Stimulated activated CD4-positive, alpha-beta T cell treated with anti-CD3 and anti-CD28 coated beads, Interleukin-12 subunit alpha, Interleukin-12 subunit beta, amount 100 ng/mL, for 24 hours (primary cell): ENCODE results near the gene BAAT.
"Not testable (repeated sequence)": the region's sequence is repeated elsewhere in the genome, so short reads cannot be mapped to it uniquely, and the experiment has no call there.

Experiments
- DNase-seq, 2 experiments: peaks; one replicate each; pipeline ENCODE4 v3.0.0-alpha.2; 2020; ENCODE audit warnings: low read depth in 2 of 2

Gene BAAT

GRCh38 chr9:101384873-101385536 lies at the start of gene BAAT:
Gene BAAT (minus strand): TSS chr9:101385006. CDS start chr9:101371404, 13,602 bp downstream.
- DNase-seq: not testable (repeated sequence)

GRCh38 chr9:101433229-101433628 lies 48.4 kb upstream of the BAAT start:
- DNase-seq: no peak

- DNase-seq: no peak
Observed at GRCh38 chr9:101432740-101433139, 47.9 kb upstream of the BAAT start.

GRCh38 chr9:101432171-101432570 lies 47.4 kb upstream of the BAAT start:
- DNase-seq: no peak

- DNase-seq: no peak
Observed at GRCh38 chr9:101429736-101430135, 44.9 kb upstream of the BAAT start.

- DNase-seq: no peak
Observed at GRCh38 chr9:101428909-101429308, 44.1 kb upstream of the BAAT start.

- no peak for DNase-seq
Observed at GRCh38 chr9:101427957-101428655, 43.3 kb upstream of the BAAT start.

- DNase-seq: no peak
Observed at GRCh38 chr9:101427358-101427757, 42.6 kb upstream of the BAAT start.

- no peak for DNase-seq
Observed at GRCh38 chr9:101421653-101422065, 36.9 kb upstream of the BAAT start.

GRCh38 chr9:101419863-101420262 lies 35.1 kb upstream of the BAAT start:
- no peak for DNase-seq

- DNase-seq: no peak
Observed at GRCh38 chr9:101418518-101419430, 34.0 kb upstream of the BAAT start.

GRCh38 chr9:101417977-101418376 lies 33.2 kb upstream of the BAAT start:
- no peak for DNase-seq

- DNase-seq: no peak
Observed at GRCh38 chr9:101417389-101417788, 32.6 kb upstream of the BAAT start.

- DNase-seq: no peak
Observed at GRCh38 chr9:101415578-101415977, 30.8 kb upstream of the BAAT start.

GRCh38 chr9:101414839-101415238 lies 30.0 kb upstream of the BAAT start:
- DNase-seq: no peak

- no peak for DNase-seq
Observed at GRCh38 chr9:101409079-101409477, 24.3 kb upstream of the BAAT start.

GRCh38 chr9:101408374-101409078 lies 23.7 kb upstream of the BAAT start:
- no peak for DNase-seq

GRCh38 chr9:101403516-101404285 lies 18.9 kb upstream of the BAAT start:
- DNase-seq: no peak

GRCh38 chr9:101400120-101400519 lies 15.3 kb upstream of the BAAT start:
- no peak for DNase-seq

GRCh38 chr9:101399643-101399970 lies 14.8 kb upstream of the BAAT start:
- DNase-seq: no peak
